Keratinocyte (primary cell): ENCODE measurements around the gene ZNF649.

Experiments
- CTCF ChIP-seq, 3 experiments: IDR thresholded peaks in 1 of 3; conservative IDR thresholded peaks in 1 of 3; optimal IDR thresholded peaks in 1 of 3; 2 replicates in 2 of 3; 3 replicates in 1 of 3; pipeline versions ENCODE3 to v1.5.1; 2011; ENCODE audit warnings: low read length in 3 of 3, mild to moderate bottlenecking in 3 of 3, moderate library complexity in 2 of 3, control low read depth in 1 of 3, inconsistent platforms in 1 of 3; ENCODE audit not compliant: insufficient read depth in 2 of 3; ENCODE audit errors: extremely low read depth in 1 of 3
- EZH2 ChIP-seq: IDR thresholded peaks from one replicate; pipeline ENCODE4 v1.6.1; 2012; ENCODE audit warnings: inconsistent platforms, mild to moderate bottlenecking, low read length, moderate library complexity

- TF ChIP-seq CTCF (optimal IDR thresholded peaks at IDR 0.05 in 1 of 3, IDR thresholded peaks at IDR 0.05 in 1 of 3, conservative IDR thresholded peaks at IDR 0.05 in 1 of 3; ENCODE audit: extremely low read depth in 1 of 3, insufficient read depth in 2 of 3, low read length in 3 of 3), result no peak
- TF ChIP-seq EZH2, result no peak
Measured at GRCh38 chr19:51891193-51891747, 13.5 kb downstream of the ZNF649 start.
